ENCODE results near the gene TBL3. TPM values are rescaled to one million over a fixed set of nuclear protein-coding genes. Genes with fewer than 3 reads are reported as not detected.
A peak's percentile ranks its signal among the peaks of the same experiment; 100 is the strongest.

TBL3 gene
- total RNA-seq, 1 donor from 2014 or later: 30.7 TPM

GRCh38 chr16:2023092-2024031, 51.5 kb downstream of the TBL3 start:
- H3K4me2 ChIP-seq: peak overlapping the region; percentile 85
- H3K4me3 ChIP-seq: peak overlapping the region; percentile 45

GRCh38 chr16:2024032-2024420, 52.2 kb downstream of the TBL3 start:
- no peaks in the 10 kb centered on the region for H3K36me3 Mint-ChIP-seq
- Histone ChIP-seq H3K27me3 (peaks cover 95% of the 10 kb centered on the region), H3K9me3 (ENCODE audit: low read depth) (no peaks in the 10 kb centered on the region), H3F3A (ENCODE audit: low read depth) (peaks cover 17% of the 10 kb centered on the region), H3K4me3 (no peak overlapping the region), H3K9ac (no peak overlapping the region), H3K27ac (no peak overlapping the region), H3K36me3 (no peaks in the 10 kb centered on the region), H3K4me1 (peaks cover 19% of the 10 kb centered on the region), H2AFZ (replicated peaks) (no peak overlapping the region), H4K20me1 (ENCODE audit: low read depth) (peaks cover 5% of the 10 kb centered on the region), H3K79me2 (ENCODE audit: low read depth) (no peaks in the 10 kb centered on the region), H3K4me2 (no peak overlapping the region)
- H3K27ac Mint-ChIP-seq: peak overlapping the region; percentile 30
- peaks cover 36% of the 10 kb centered on the region for H3K27me3 Mint-ChIP-seq (ENCODE audit: insufficient read depth, low read depth)
- no peak for DNase-seq (ENCODE audit: low spot score)
- peak overlapping the region; percentile 41 for H3K4me3 Mint-ChIP-seq
- TF ChIP-seq EZH2 (IDR thresholded peaks at IDR 0.05): no peak
- no peak for TF ChIP-seq CTCF (IDR thresholded peaks at IDR 0.05)
- no peak for TF ChIP-seq EZH2phosphoT487 (IDR thresholded peaks at IDR 0.05)
- H3K9me3 Mint-ChIP-seq: no peaks in the 10 kb centered on the region
- peaks cover 22% of the 10 kb centered on the region for H3K4me1 Mint-ChIP-seq

More at GRCh38 chr16:2023092-2024031, 51.5 kb downstream of the TBL3 start:
- Histone ChIP-seq H3K36me3 (no peaks in the 10 kb centered on the region), H2AFZ (replicated peaks) (peak overlapping the region; percentile 93), H3K9ac (no peak overlapping the region), H3K27me3 (peaks cover 97% of the 10 kb centered on the region), H3F3A (ENCODE audit: low read depth) (peaks cover 17% of the 10 kb centered on the region), H3K4me1 (peaks cover 19% of the 10 kb centered on the region), H4K20me1 (ENCODE audit: low read depth) (peaks cover 4% of the 10 kb centered on the region), H3K79me2 (ENCODE audit: low read depth) (no peaks in the 10 kb centered on the region), H3K9me3 (ENCODE audit: low read depth) (no peaks in the 10 kb centered on the region), H3K27ac (no peak overlapping the region)
- peaks cover 40% of the 10 kb centered on the region for H3K27me3 Mint-ChIP-seq (ENCODE audit: insufficient read depth, low read depth)
- H3K9me3 Mint-ChIP-seq: no peaks in the 10 kb centered on the region
- H3K27ac Mint-ChIP-seq: peak overlapping the region; percentile 96
- no peaks in the 10 kb centered on the region for H3K36me3 Mint-ChIP-seq
- peaks cover 22% of the 10 kb centered on the region for H3K4me1 Mint-ChIP-seq
- no peak for TF ChIP-seq EZH2phosphoT487 (IDR thresholded peaks at IDR 0.05)
- peak; percentile 92 for TF ChIP-seq CTCF (IDR thresholded peaks at IDR 0.05)
- peak; percentile 34 for TF ChIP-seq EZH2 (IDR thresholded peaks at IDR 0.05)
- H3K4me3 Mint-ChIP-seq: peak overlapping the region; percentile 84
- peak; percentile 93 for DNase-seq (ENCODE audit: low spot score)

- Histone ChIP-seq H3K4me2 (no peak overlapping the region), H3K4me3 (no peak overlapping the region), H3K4me1 (peaks cover 15% of the 10 kb centered on the region), H2AFZ (replicated peaks) (no peak overlapping the region), H3K36me3 (no peaks in the 10 kb centered on the region), H3K9ac (no peak overlapping the region), H3K27me3 (peaks cover 83% of the 10 kb centered on the region), H4K20me1 (ENCODE audit: low read depth) (peaks cover 5% of the 10 kb centered on the region), H3F3A (ENCODE audit: low read depth) (peaks cover 13% of the 10 kb centered on the region), H3K79me2 (ENCODE audit: low read depth) (no peaks in the 10 kb centered on the region), H3K9me3 (ENCODE audit: low read depth) (no peaks in the 10 kb centered on the region), H3K27ac (no peak overlapping the region)
- no peak for DNase-seq (ENCODE audit: low spot score)
- TF ChIP-seq CTCF (IDR thresholded peaks at IDR 0.05): no peak
- TF ChIP-seq EZH2 (IDR thresholded peaks at IDR 0.05): no peak
- peaks cover 22% of the 10 kb centered on the region for H3K4me1 Mint-ChIP-seq
- H3K27me3 Mint-ChIP-seq (ENCODE audit: insufficient read depth, low read depth): peaks cover 34% of the 10 kb centered on the region
- H3K9me3 Mint-ChIP-seq: no peaks in the 10 kb centered on the region
- no peak overlapping the region for H3K27ac Mint-ChIP-seq
- H3K4me3 Mint-ChIP-seq: peak overlapping the region; percentile 80
- H3K36me3 Mint-ChIP-seq: no peaks in the 10 kb centered on the region
Observed at GRCh38 chr16:2025251-2025650, 53.4 kb downstream of the TBL3 start.
